Activated CD8-positive, alpha-beta T cell treated with anti-CD3 and anti-CD28 coated beads for 36 hours (primary cell): ENCODE measurements around the gene STYXL2. TPM values are rescaled to one million over a fixed set of nuclear protein-coding genes. Genes with fewer than 3 reads are reported as not detected.

ENCODE experiments used
- ATAC-seq: fragments of 200-7000 bp; cut with Tn5 transposase; one replicate; pipeline ENCODE4 v1.10.0; 2021; ENCODE audit warnings: mild to moderate bottlenecking, moderate library complexity
- CTCF ChIA-PET: fragments of 350-600 bp; sonication (Branson Sonifier 250); formaldehyde crosslinking; loops from one replicate; lab custom pipeline; 2021; ENCODE audit warnings: antibody characterized with exemption; lab: Charles Lee
- POLR2A ChIA-PET: fragments of 350-600 bp; sonication (Branson Sonifier 250); formaldehyde crosslinking; loops from one replicate; lab custom pipeline; 2021; ENCODE audit warnings: antibody characterized with exemption; lab: Charles Lee
- DNase-seq: peaks from one replicate; pipeline ENCODE4 v3.0.0-alpha.2; 2020
- H3K27ac Mint-ChIP-seq: one replicate; pipeline ENCODE4 v1.8.0; 2021; ENCODE audit warnings: mild to moderate bottlenecking, mixed read lengths
- H3K27me3 Mint-ChIP-seq: one replicate; pipeline ENCODE4 v1.8.0; 2021; ENCODE audit warnings: mixed read lengths
- H3K36me3 Mint-ChIP-seq: one replicate; pipeline ENCODE4 v1.8.0; 2021; ENCODE audit warnings: low read depth, mixed read lengths
- H3K4me1 Mint-ChIP-seq: one replicate; pipeline ENCODE4 v1.8.0; 2021; ENCODE audit warnings: low read depth, mixed read lengths
- H3K4me3 Mint-ChIP-seq: one replicate; pipeline ENCODE4 v1.8.0; 2021; ENCODE audit warnings: mild to moderate bottlenecking, moderate library complexity, mixed read lengths
- H3K9me3 Mint-ChIP-seq: one replicate; pipeline ENCODE4 v1.8.0; 2021; ENCODE audit warnings: mixed read lengths
- CTCF ChIP-seq: fragments of 200-600 bp; IDR thresholded peaks from one replicate; pipeline ENCODE4 v1.8.0; 2022; ENCODE audit warnings: antibody characterized with exemption, mild to moderate bottlenecking
- intact Hi-C: fragments of 100-400 bp; cut with micrococcal nuclease; formaldehyde crosslinking; loops from one replicate; pipeline ENCODE4 v1.10.0; 2022
- total RNA-seq, 2 experiments: library from RNA; stranded (reverse); gene quantifications; one replicate each; pipeline ENCODE4 v1.2.3, GENCODE V29; 2021

Gene STYXL2
- total RNA-seq, 2 experiments from 2014 or later: not detected

GRCh38 chr1:167115655-167116054, 21.8 kb downstream of the STYXL2 start:
- H3K4me3 Mint-ChIP-seq: no peak overlapping the region
- no peak overlapping the region for H3K27ac Mint-ChIP-seq
- POLR2A ChIA-PET: no interaction called here
- H3K4me1 Mint-ChIP-seq: peaks cover 2% of the 10 kb centered on the region
- DNase-seq (no peak), ATAC-seq (no peak)
- intact Hi-C loops: no loop called here
- no peaks in the 10 kb centered on the region for H3K9me3 Mint-ChIP-seq
- peaks cover 7% of the 10 kb centered on the region for H3K27me3 Mint-ChIP-seq
- H3K36me3 Mint-ChIP-seq: no peaks in the 10 kb centered on the region
- no peak for TF ChIP-seq CTCF
- CTCF ChIA-PET: interaction anchor here (1.2 to 1.4 kb wide), 3 partner anchors 9 to 55 kb away, joined by 3 to 7 read pairs (median 3); no protein-coding TSS in a partner anchor

GRCh38 chr1:167116174-167116573, 22.3 kb downstream of the STYXL2 start:
- POLR2A ChIA-PET: no interaction called here
- Mint-ChIP-seq H3K27ac (no peak overlapping the region), H3K27me3 (peaks cover 7% of the 10 kb centered on the region), H3K4me3 (no peak overlapping the region), H3K9me3 (no peaks in the 10 kb centered on the region), H3K4me1 (no peaks in the 10 kb centered on the region), H3K36me3 (no peaks in the 10 kb centered on the region)
- CTCF ChIA-PET: interaction anchor here (1.2 to 1.4 kb wide), 2 partner anchors 9 to 49 kb away, joined by 3 to 7 read pairs; no protein-coding TSS in a partner anchor
- TF ChIP-seq CTCF: no peak
- intact Hi-C loops: no loop called here
- DNase-seq: no peak
- no peak for ATAC-seq

- ATAC-seq (no peak), DNase-seq (no peak)
- no peaks in the 10 kb centered on the region for H3K4me1 Mint-ChIP-seq
- H3K36me3 Mint-ChIP-seq: no peaks in the 10 kb centered on the region
- CTCF ChIA-PET: interaction anchor here (1.9 kb wide), 1 partner anchor 50 kb away, joined by 4 read pairs; no protein-coding TSS in a partner anchor
- no peak overlapping the region for H3K4me3 Mint-ChIP-seq
- H3K9me3 Mint-ChIP-seq: no peaks in the 10 kb centered on the region
- intact Hi-C loops: no loop called here
- POLR2A ChIA-PET: interaction anchor here (1.4 kb wide), 1 partner anchor 9 kb away, joined by 3 read pairs; no protein-coding TSS in a partner anchor
- peaks cover 7% of the 10 kb centered on the region for H3K27me3 Mint-ChIP-seq
- no peak overlapping the region for H3K27ac Mint-ChIP-seq
- no peak for TF ChIP-seq CTCF
Measured at GRCh38 chr1:167117225-167117624, 23.4 kb downstream of the STYXL2 start.

GRCh38 chr1:167118188-167118587, 24.3 kb downstream of the STYXL2 start:
- no peak for TF ChIP-seq CTCF
- ATAC-seq (no peak), DNase-seq (no peak)
- H3K4me1 Mint-ChIP-seq: no peaks in the 10 kb centered on the region
- H3K27me3 Mint-ChIP-seq: peaks cover 7% of the 10 kb centered on the region
- ChIA-PET CTCF (interaction anchor here (1.1 to 1.9 kb wide), 2 partner anchors 10 to 51 kb away, joined by 3 to 4 read pairs; no protein-coding TSS in a partner anchor), POLR2A (interaction anchor here (1.4 kb wide), 1 partner anchor 10 kb away, joined by 3 read pairs; no protein-coding TSS in a partner anchor)
- H3K36me3 Mint-ChIP-seq: no peaks in the 10 kb centered on the region
- no peaks in the 10 kb centered on the region for H3K9me3 Mint-ChIP-seq
- H3K4me3 Mint-ChIP-seq: no peak overlapping the region
- no peak overlapping the region for H3K27ac Mint-ChIP-seq
- intact Hi-C loops: no loop called here

- Mint-ChIP-seq H3K4me1 (no peaks in the 10 kb centered on the region), H3K9me3 (no peaks in the 10 kb centered on the region), H3K27ac (no peak overlapping the region), H3K36me3 (no peaks in the 10 kb centered on the region), H3K27me3 (peaks cover 7% of the 10 kb centered on the region), H3K4me3 (no peak overlapping the region)
- DNase-seq (no peak), ATAC-seq (no peak)
- intact Hi-C loops: no loop called here
- no peak for TF ChIP-seq CTCF
- POLR2A ChIA-PET: interaction anchor here (0.6 kb wide), 1 partner anchor 612 kb away, joined by 3 read pairs; no protein-coding TSS in a partner anchor
- CTCF ChIA-PET: interaction anchor here (1.0 kb wide), 1 partner anchor 101 kb away, joined by 3 read pairs; the partner anchor contains the start of gene POU2F1
Measured at GRCh38 chr1:167119696-167120095, 25.8 kb downstream of the STYXL2 start.
